Measurements from ENCODE around the gene WSB1.

WSB1 gene

DNA sequence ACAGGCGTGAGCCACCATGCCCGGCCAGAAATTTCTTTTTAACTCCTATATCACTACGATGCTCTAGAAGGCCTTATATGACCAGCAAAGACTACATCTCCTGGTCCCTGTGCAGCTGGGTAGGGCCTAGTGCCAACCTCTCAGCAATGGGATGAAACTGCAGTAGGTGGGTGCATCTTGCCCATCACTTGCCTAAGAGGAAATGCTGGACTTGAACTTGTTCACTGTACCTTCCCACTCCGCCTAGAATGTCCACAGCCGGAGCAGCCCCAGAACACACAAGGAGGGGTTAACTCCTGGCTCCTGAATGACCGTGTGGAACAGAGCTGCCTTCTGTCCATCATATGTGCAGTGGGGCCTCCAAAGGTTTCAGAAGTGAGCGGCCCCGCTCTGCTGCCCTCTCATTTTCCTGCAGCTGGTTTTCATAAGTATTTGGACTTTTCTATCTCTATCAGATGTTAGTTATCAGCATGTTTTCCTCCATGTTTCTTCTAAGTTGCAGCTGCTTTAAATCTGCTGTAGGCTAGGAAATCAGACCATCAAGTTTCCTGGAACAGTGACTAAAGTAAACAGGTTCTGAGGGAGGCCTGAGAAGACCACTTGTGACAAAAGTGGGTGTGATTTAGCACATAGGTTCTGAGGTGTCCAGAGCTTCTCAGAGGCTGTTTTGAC, 52.5 kb downstream of the WSB1 start:
- ChIA-PET CTCF (interaction anchor here (0.7 to 6.2 kb wide), 4 partner anchors 13 to 189 kb away, joined by 3 to 34 read pairs (median 3); no protein-coding TSS in a partner anchor), POLR2A (no interaction called here)
- Histone ChIP-seq H3K9me3 (ENCODE audit: control extremely low read depth in 1 of 5, control insufficient read depth in 4 of 5, insufficient read depth in 2 of 5, low read depth in 1 of 5, low read length in 4 of 5) (no peaks in the 10 kb centered on the region), H3K4me3 (ENCODE audit: control insufficient read depth in 1 of 7, extremely low read depth in 1 of 7, insufficient read depth in 4 of 7, low read depth in 2 of 7, low read length in 6 of 7) (no peak overlapping the region), H3K36me3 (ENCODE audit: control insufficient read depth in 4 of 4, insufficient read depth in 4 of 4, low read length in 3 of 4) (no peaks in the 10 kb centered on the region), H3K4me1 (ENCODE audit: control extremely low read depth in 1 of 4, control insufficient read depth in 4 of 4, insufficient read depth in 4 of 4, low read length in 3 of 4) (peaks cover 0 to 68% (median 38%) of the 10 kb centered on the region in 4 experiments), H3K27ac (ENCODE audit: insufficient read depth in 1 of 2, low read depth in 1 of 2, low read length in 2 of 2, poor library complexity in 1 of 2, severe bottlenecking in 2 of 2) (peak overlapping the region in 1 of 2 experiments; percentile 25), H3K27me3 (replicated peaks in 2 of 5; ENCODE audit: control insufficient read depth in 4 of 5, insufficient read depth in 5 of 5, low read length in 4 of 5) (no peaks in the 10 kb centered on the region)
- WGBS (ENCODE audit: insufficient coverage), result 89% methylated on average over 6 of the region's 8 CpGs
- DNase-seq, result no peak

DNA sequence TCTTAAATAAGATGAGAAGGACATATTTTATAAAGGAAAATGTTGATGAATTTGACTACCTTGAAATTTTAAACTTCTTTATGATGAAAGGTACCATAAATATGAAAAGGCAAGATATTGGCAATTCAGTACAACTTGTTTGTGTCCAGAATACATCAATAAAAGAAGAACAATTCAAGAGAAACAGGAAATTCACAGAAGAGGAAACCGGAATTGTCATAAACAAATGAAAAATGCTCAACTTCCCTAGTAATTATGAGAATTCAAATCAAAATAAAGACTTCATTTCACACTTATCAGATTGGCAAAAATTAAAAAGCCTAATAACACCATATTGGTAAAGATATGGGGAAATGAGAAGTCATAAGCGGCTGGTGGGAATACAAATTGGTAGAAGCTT, 54.3 kb downstream of the WSB1 start:
- H3K9me3 ChIP-seq (ENCODE audit: control extremely low read depth in 1 of 5, control insufficient read depth in 4 of 5, insufficient read depth in 2 of 5, low read depth in 1 of 5, low read length in 4 of 5), result no peaks in the 10 kb centered on the region
- peak overlapping the region in 2 of 7 experiments; percentile 66 to 78 for H3K4me3 ChIP-seq (ENCODE audit: control insufficient read depth in 1 of 7, extremely low read depth in 1 of 7, insufficient read depth in 4 of 7, low read depth in 2 of 7, low read length in 6 of 7)
- no peaks in the 10 kb centered on the region for H3K36me3 ChIP-seq (ENCODE audit: control insufficient read depth in 4 of 4, insufficient read depth in 4 of 4, low read length in 3 of 4)
- H3K4me1 ChIP-seq (ENCODE audit: control extremely low read depth in 1 of 4, control insufficient read depth in 4 of 4, insufficient read depth in 4 of 4, low read length in 3 of 4), result peaks cover 0 to 65% (median 43%) of the 10 kb centered on the region in 4 experiments
- H3K27ac ChIP-seq (ENCODE audit: insufficient read depth in 1 of 2, low read depth in 1 of 2, low read length in 2 of 2, poor library complexity in 1 of 2, severe bottlenecking in 2 of 2), result no peak overlapping the region
- CTCF ChIA-PET, result interaction anchor here (1.2 to 3.0 kb wide), 2 partner anchors 15 to 251 kb away, joined by 3 to 13 read pairs; no protein-coding TSS in a partner anchor
- WGBS (ENCODE audit: insufficient coverage), result no CpG with 5 or more reads among the region's 2 CpGs
- POLR2A ChIA-PET, result no interaction called here
- H3K27me3 ChIP-seq (replicated peaks in 2 of 5; ENCODE audit: control insufficient read depth in 4 of 5, insufficient read depth in 5 of 5, low read length in 4 of 5), result no peaks in the 10 kb centered on the region
- no peak for DNase-seq

GRCh38 chr17:27349540-27350021, 55.7 kb downstream of the WSB1 start:
- ChIA-PET POLR2A (interaction anchor here (0.6 to 1.2 kb wide), 2 partner anchors 17 to 55 kb away, joined by 3 to 4 read pairs; no protein-coding TSS in a partner anchor), CTCF (interaction anchor here (0.6 to 3.0 kb wide), 7 partner anchors 9 to 1053 kb away, joined by 3 to 13 read pairs (median 3); no protein-coding TSS in a partner anchor)
- Histone ChIP-seq H3K27me3 (replicated peaks in 2 of 5; ENCODE audit: control insufficient read depth in 4 of 5, insufficient read depth in 5 of 5, low read length in 4 of 5) (no peaks in the 10 kb centered on the region), H3K27ac (ENCODE audit: insufficient read depth in 1 of 2, low read depth in 1 of 2, low read length in 2 of 2, poor library complexity in 1 of 2, severe bottlenecking in 2 of 2) (no peak overlapping the region), H3K9me3 (ENCODE audit: control extremely low read depth in 1 of 5, control insufficient read depth in 4 of 5, insufficient read depth in 2 of 5, low read depth in 1 of 5, low read length in 4 of 5) (no peaks in the 10 kb centered on the region), H3K4me1 (ENCODE audit: control extremely low read depth in 1 of 4, control insufficient read depth in 4 of 4, insufficient read depth in 4 of 4, low read length in 3 of 4) (peaks cover 0 to 59% (median 43%) of the 10 kb centered on the region in 4 experiments), H3K36me3 (ENCODE audit: control insufficient read depth in 4 of 4, insufficient read depth in 4 of 4, low read length in 3 of 4) (no peaks in the 10 kb centered on the region), H3K4me3 (ENCODE audit: control insufficient read depth in 1 of 7, extremely low read depth in 1 of 7, insufficient read depth in 4 of 7, low read depth in 2 of 7, low read length in 6 of 7) (peak overlapping the region in 4 of 7 experiments; percentile 29 to 78 (median 64))
- no peak for DNase-seq
- 82% methylated on average over 34 of the region's 34 CpGs for whole genome bisulfite sequencing (ENCODE audit: insufficient coverage)

DNA sequence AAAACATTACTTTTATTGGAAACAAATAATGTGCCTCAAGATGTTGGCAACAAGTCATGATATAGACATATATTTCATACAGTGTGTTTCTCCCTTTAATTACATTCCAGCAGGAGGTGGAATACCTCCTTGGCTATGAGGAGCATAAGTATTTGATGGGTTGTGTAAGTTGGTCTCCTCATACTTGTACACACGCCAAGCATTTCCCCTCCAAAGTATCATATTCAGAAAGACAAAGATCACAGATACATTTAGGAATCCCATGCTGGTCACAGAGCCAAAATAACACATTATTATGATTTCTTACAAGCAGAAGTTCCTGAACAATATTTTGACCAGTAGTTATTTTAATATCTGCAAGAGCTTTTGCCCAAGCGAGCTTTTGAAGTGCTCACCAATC, 57.8 kb downstream of the WSB1 start:
- Histone ChIP-seq H3K9me3 (ENCODE audit: control extremely low read depth in 1 of 5, control insufficient read depth in 4 of 5, insufficient read depth in 2 of 5, low read depth in 1 of 5, low read length in 4 of 5) (no peaks in the 10 kb centered on the region), H3K27me3 (replicated peaks in 2 of 5; ENCODE audit: control insufficient read depth in 4 of 5, insufficient read depth in 5 of 5, low read length in 4 of 5) (no peaks in the 10 kb centered on the region), H3K27ac (ENCODE audit: insufficient read depth in 1 of 2, low read depth in 1 of 2, low read length in 2 of 2, poor library complexity in 1 of 2, severe bottlenecking in 2 of 2) (no peak overlapping the region), H3K4me1 (ENCODE audit: control extremely low read depth in 1 of 4, control insufficient read depth in 4 of 4, insufficient read depth in 4 of 4, low read length in 3 of 4) (peaks cover 0 to 46% (median 29%) of the 10 kb centered on the region in 4 experiments), H3K36me3 (ENCODE audit: control insufficient read depth in 4 of 4, insufficient read depth in 4 of 4, low read length in 3 of 4) (no peaks in the 10 kb centered on the region), H3K4me3 (ENCODE audit: control insufficient read depth in 1 of 7, extremely low read depth in 1 of 7, insufficient read depth in 4 of 7, low read depth in 2 of 7, low read length in 6 of 7) (no peak overlapping the region)
- ChIA-PET POLR2A (interaction anchor here (1.1 kb wide), 1 partner anchor 58 kb away, joined by 3 read pairs; the partner anchor contains the start of gene WSB1), CTCF (interaction anchor here (0.8 to 2.3 kb wide), 7 partner anchors 14 to 248 kb away, joined by 3 to 9 read pairs (median 3); no protein-coding TSS in a partner anchor)
- DNase-seq, result no peak
- WGBS (ENCODE audit: insufficient coverage), result no CpG with 5 or more reads among the region's 2 CpGs

GRCh38 chr17:27352448-27353032, 58.6 kb downstream of the WSB1 start:
- CTCF ChIA-PET, result interaction anchor here (0.7 to 2.3 kb wide), 9 partner anchors 13 to 248 kb away, joined by 3 to 9 read pairs (median 4); no protein-coding TSS in a partner anchor
- Histone ChIP-seq H3K27ac (ENCODE audit: insufficient read depth in 1 of 2, low read depth in 1 of 2, low read length in 2 of 2, poor library complexity in 1 of 2, severe bottlenecking in 2 of 2) (peak overlapping the region; percentile 85 to 96), H3K4me3 (ENCODE audit: control insufficient read depth in 1 of 7, extremely low read depth in 1 of 7, insufficient read depth in 4 of 7, low read depth in 2 of 7, low read length in 6 of 7) (peak overlapping the region in 4 of 7 experiments; percentile 60 to 83 (median 79)), H3K9me3 (ENCODE audit: control extremely low read depth in 1 of 5, control insufficient read depth in 4 of 5, insufficient read depth in 2 of 5, low read depth in 1 of 5, low read length in 4 of 5) (no peaks in the 10 kb centered on the region), H3K36me3 (ENCODE audit: control insufficient read depth in 4 of 4, insufficient read depth in 4 of 4, low read length in 3 of 4) (no peaks in the 10 kb centered on the region), H3K4me1 (ENCODE audit: control extremely low read depth in 1 of 4, control insufficient read depth in 4 of 4, insufficient read depth in 4 of 4, low read length in 3 of 4) (peaks cover 0 to 41% (median 26%) of the 10 kb centered on the region in 4 experiments), H3K27me3 (replicated peaks in 2 of 5; ENCODE audit: control insufficient read depth in 4 of 5, insufficient read depth in 5 of 5, low read length in 4 of 5) (no peaks in the 10 kb centered on the region)
- 92% methylated on average over 4 of the region's 6 CpGs for WGBS (ENCODE audit: insufficient coverage)
- POLR2A ChIA-PET, result interaction anchor here (1.1 kb wide), 1 partner anchor 58 kb away, joined by 3 read pairs; the partner anchor contains the start of gene WSB1
- no peak for DNase-seq

DNA sequence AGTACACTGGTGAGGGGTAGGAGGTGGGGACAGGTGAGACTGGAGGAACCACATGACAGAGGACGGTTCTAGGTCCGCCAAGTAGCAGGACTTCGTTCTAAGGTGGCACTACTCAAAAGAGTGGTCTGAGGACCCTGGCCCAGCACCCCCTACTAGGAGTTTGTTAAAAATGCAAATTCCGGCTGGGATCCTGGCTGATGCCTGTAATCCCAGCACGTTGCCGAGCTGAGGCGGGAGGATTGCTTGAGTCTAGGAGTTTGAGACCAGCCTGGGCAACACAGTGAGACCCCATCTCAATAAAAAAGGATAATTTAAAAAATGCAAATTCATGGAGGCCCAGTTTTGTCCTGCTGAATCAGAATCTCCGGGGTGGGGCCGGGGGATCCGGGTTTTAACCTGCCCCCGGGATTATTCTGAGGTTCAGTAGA, 59.1 kb downstream of the WSB1 start:
- peak overlapping the region; percentile 51 to 83 (median 76) for H3K4me3 ChIP-seq (ENCODE audit: control insufficient read depth in 1 of 7, extremely low read depth in 1 of 7, insufficient read depth in 4 of 7, low read depth in 2 of 7, low read length in 6 of 7)
- H3K9me3 ChIP-seq (ENCODE audit: control extremely low read depth in 1 of 5, control insufficient read depth in 4 of 5, insufficient read depth in 2 of 5, low read depth in 1 of 5, low read length in 4 of 5), result no peaks in the 10 kb centered on the region
- DNase-seq, result no peak
- WGBS (ENCODE audit: insufficient coverage), result 63% methylated on average over 9 of the region's 11 CpGs
- peaks cover 0 to 37% (median 24%) of the 10 kb centered on the region in 4 experiments for H3K4me1 ChIP-seq (ENCODE audit: control extremely low read depth in 1 of 4, control insufficient read depth in 4 of 4, insufficient read depth in 4 of 4, low read length in 3 of 4)
- ChIA-PET POLR2A (no interaction called here), CTCF (interaction anchor here (1.2 to 2.3 kb wide), 6 partner anchors 27 to 247 kb away, joined by 3 to 9 read pairs (median 4); no protein-coding TSS in a partner anchor)
- no peaks in the 10 kb centered on the region for H3K27me3 ChIP-seq (replicated peaks in 2 of 5; ENCODE audit: control insufficient read depth in 4 of 5, insufficient read depth in 5 of 5, low read length in 4 of 5)
- no peaks in the 10 kb centered on the region for H3K36me3 ChIP-seq (ENCODE audit: control insufficient read depth in 4 of 4, insufficient read depth in 4 of 4, low read length in 3 of 4)
- H3K27ac ChIP-seq (ENCODE audit: insufficient read depth in 1 of 2, low read depth in 1 of 2, low read length in 2 of 2, poor library complexity in 1 of 2, severe bottlenecking in 2 of 2), result peak overlapping the region; percentile 85 to 96
